ENCODE data around the gene PRKAR2B. TPM values are rescaled to one million over a fixed set of nuclear protein-coding genes. Genes with fewer than 3 reads are reported as not detected.

The PRKAR2B gene
- polyA plus RNA-seq, 4 donors: 35.7 to 40.5 (median 38.3) TPM

GRCh38 chr7:107210400-107210799 lies 165.9 kb downstream of the PRKAR2B start:
- DNase-seq (ENCODE audit: low read depth in 4 of 4, low spot score in 2 of 4): no peak

Other genes starting within 250 kb of the PRKAR2B start
- 1 to 10 TPM; 2.2 to 3.2 (median 2.3) TPM for gene PIK3CG, start 179.4 kb upstream of the PRKAR2B start, polyA plus RNA-seq (ENCODE audit: insufficient read length in 4 of 4)
- 100 to 1,000 TPM; 101 to 132 (median 119) TPM for gene HBP1, start 124.3 kb downstream of the PRKAR2B start, polyA plus RNA-seq (ENCODE audit: insufficient read length in 4 of 4)

Measured in left renal cortex interstitium (tissue), 4 donors.